Stomach (tissue), 4 donors: ENCODE data around the gene EIF1B.

Experiments
- POLR2A ChIP-seq, 4 donors: fragments of 450-650 bp; IDR thresholded peaks; one replicate each; pipeline ENCODE4 v1.6.1; 2016; ENCODE audit warnings: antibody characterized with exemption in 4 of 4, control low read depth in 2 of 4, mild to moderate bottlenecking in 1 of 4, moderate library complexity in 1 of 4
- TF ChIP-seq, protein P1 (sequence below), 7 experiments: fragments of 450-650 bp in 4 of 7; fragments of 200-600 bp in 3 of 7; sonication (generic) in 3 of 7; IDR thresholded peaks; one replicate each; pipeline ENCODE4 v1.5.1; 2016 to 2019; ENCODE audit warnings: antibody characterized with exemption in 7 of 7, control low read depth in 2 of 7, mild to moderate bottlenecking in 1 of 7

GRCh38 chr3:40309925-40310695 is 603 bp downstream of the EIF1B start:
- TF ChIP-seq, protein P1, sequence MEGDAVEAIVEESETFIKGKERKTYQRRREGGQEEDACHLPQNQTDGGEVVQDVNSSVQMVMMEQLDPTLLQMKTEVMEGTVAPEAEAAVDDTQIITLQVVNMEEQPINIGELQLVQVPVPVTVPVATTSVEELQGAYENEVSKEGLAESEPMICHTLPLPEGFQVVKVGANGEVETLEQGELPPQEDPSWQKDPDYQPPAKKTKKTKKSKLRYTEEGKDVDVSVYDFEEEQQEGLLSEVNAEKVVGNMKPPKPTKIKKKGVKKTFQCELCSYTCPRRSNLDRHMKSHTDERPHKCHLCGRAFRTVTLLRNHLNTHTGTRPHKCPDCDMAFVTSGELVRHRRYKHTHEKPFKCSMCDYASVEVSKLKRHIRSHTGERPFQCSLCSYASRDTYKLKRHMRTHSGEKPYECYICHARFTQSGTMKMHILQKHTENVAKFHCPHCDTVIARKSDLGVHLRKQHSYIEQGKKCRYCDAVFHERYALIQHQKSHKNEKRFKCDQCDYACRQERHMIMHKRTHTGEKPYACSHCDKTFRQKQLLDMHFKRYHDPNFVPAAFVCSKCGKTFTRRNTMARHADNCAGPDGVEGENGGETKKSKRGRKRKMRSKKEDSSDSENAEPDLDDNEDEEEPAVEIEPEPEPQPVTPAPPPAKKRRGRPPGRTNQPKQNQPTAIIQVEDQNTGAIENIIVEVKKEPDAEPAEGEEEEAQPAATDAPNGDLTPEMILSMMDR (IDR thresholded peaks at IDR 0.05), result no peak
- no peak for TF ChIP-seq POLR2A (IDR thresholded peaks at IDR 0.05)
